HepG2 (cell line): ENCODE results near the gene FUT3. TPM values are rescaled to one million over a fixed set of nuclear protein-coding genes. Genes with fewer than 3 reads are reported as not detected.

Source experiments
- ASH2L ChIP-seq: fragments of 300-600, 200-600 bp; sonication (generic); IDR thresholded peaks from 2 replicates; pipeline ENCODE4 v1.7.0; 2017; ENCODE audit warnings: low read depth, mild to moderate bottlenecking, moderate library complexity, mixed read lengths, low read length; ENCODE audit not compliant: insufficient read length
- ATAD3A ChIP-seq: sonication (generic); formaldehyde crosslinking; IDR thresholded peaks from 2 replicates; pipeline ENCODE4 v1.4.0; 2020; ENCODE audit warnings: missing genetic modification reagents
- ATF3 ChIP-seq: sonication (generic); formaldehyde crosslinking; IDR thresholded peaks from 2 replicates; pipeline ENCODE4 v1.4.0; 2020; ENCODE audit warnings: missing genetic modification reagents
- ATF7 ChIP-seq, 2 experiments: fragments of 450-650 bp in 1 of 2; sonication (generic) in 1 of 2; formaldehyde crosslinking in 1 of 2; IDR thresholded peaks; 2 replicates each; pipeline versions ENCODE4 v1.4.0 to v1.6.1; 2016 to 2020; ENCODE audit warnings: antibody characterized with exemption in 1 of 2, mild to moderate bottlenecking in 1 of 2, missing genetic modification reagents in 1 of 2
- CENPX ChIP-seq: sonication (generic); formaldehyde crosslinking; IDR thresholded peaks from 2 replicates; pipeline ENCODE4 v1.9.0; 2021; ENCODE audit warnings: mild to moderate bottlenecking, missing genetic modification reagents, moderate library complexity
- DRAP1 ChIP-seq: IDR thresholded peaks from 2 replicates; pipeline ENCODE4 v1.6.1; 2016; ENCODE audit warnings: missing genetic modification reagents, missing compliant biosample characterization
- GABPA ChIP-seq, 2 experiments: IDR thresholded peaks; 2 replicates each; pipeline ENCODE4 v1.6.1; 2011 to 2016; ENCODE audit warnings: low read depth in 2 of 2, low read length in 1 of 2, missing biosample characterization in 1 of 2, missing genetic modification characterization in 1 of 2
- HNF4A ChIP-seq: sonication (generic); formaldehyde crosslinking; IDR thresholded peaks from 2 replicates; pipeline ENCODE4 v1.4.0; 2020; ENCODE audit warnings: missing genetic modification reagents
- IRF2 ChIP-seq: IDR thresholded peaks from 2 replicates; pipeline ENCODE4 v1.6.1; 2018; ENCODE audit warnings: missing genetic modification reagents, missing compliant biosample characterization
- MED1 ChIP-seq: sonication (generic); formaldehyde crosslinking; IDR thresholded peaks from 2 replicates; pipeline ENCODE4 v1.4.0; 2020; ENCODE audit warnings: missing genetic modification reagents
- MED13 ChIP-seq: sonication (generic); formaldehyde crosslinking; IDR thresholded peaks from 2 replicates; pipeline ENCODE4 v1.5.0; 2020; ENCODE audit warnings: missing genetic modification reagents
- MXD4 ChIP-seq: IDR thresholded peaks from 2 replicates; pipeline ENCODE4 v1.6.1; 2016; ENCODE audit warnings: mild to moderate bottlenecking, missing biosample characterization, missing genetic modification reagents
- NFYB ChIP-seq: sonication (generic); formaldehyde crosslinking; IDR thresholded peaks from 2 replicates; pipeline ENCODE4 v1.4.0; 2020; ENCODE audit warnings: missing genetic modification reagents
- PTBP1 ChIP-seq: fragments of 200-400 bp; formaldehyde crosslinking; IDR thresholded peaks from 2 replicates; pipeline ENCODE4 v1.6.1; 2018; ENCODE audit warnings: low read length, low read depth; ENCODE audit not compliant: poor library complexity, severe bottlenecking
- RFXANK ChIP-seq: IDR thresholded peaks from 2 replicates; pipeline ENCODE4 v1.6.1; 2016
- SP1 ChIP-seq, 2 experiments: fragments of 450-650 bp in 1 of 2; sonication (generic) in 1 of 2; formaldehyde crosslinking in 1 of 2; IDR thresholded peaks; 2 replicates each; pipeline versions ENCODE4 v1.4.0 to v1.6.1; 2016 to 2020; ENCODE audit warnings: missing genetic modification reagents in 1 of 2
- TBP ChIP-seq: sonication (generic); formaldehyde crosslinking; IDR thresholded peaks from 2 replicates; pipeline ENCODE4 v1.5.0; 2020; ENCODE audit warnings: missing genetic modification reagents
- TFDP1 ChIP-seq: IDR thresholded peaks from 2 replicates; pipeline ENCODE4 v1.6.1; 2016; ENCODE audit warnings: missing compliant biosample characterization, missing genetic modification reagents, borderline replicate concordance
- THAP8 ChIP-seq: sonication (generic); formaldehyde crosslinking; IDR thresholded peaks from 2 replicates; pipeline ENCODE4 v1.5.1; 2020; ENCODE audit warnings: missing genetic modification reagents, mild to moderate bottlenecking, borderline replicate concordance
- ZFP62 ChIP-seq: sonication (generic); formaldehyde crosslinking; IDR thresholded peaks from 2 replicates; pipeline ENCODE4 v1.4.0; 2020; ENCODE audit warnings: missing genetic modification reagents
- ZMYM3 ChIP-seq: sonication (generic); formaldehyde crosslinking; IDR thresholded peaks from 2 replicates; pipeline ENCODE4 v1.5.1; 2020; ENCODE audit warnings: mild to moderate bottlenecking, missing genetic modification reagents
- ZMYM4 ChIP-seq: sonication (generic); formaldehyde crosslinking; IDR thresholded peaks from 2 replicates; pipeline ENCODE4 v1.8.1; 2023; ENCODE audit warnings: mild to moderate bottlenecking, missing genetic modification reagents
- ZNF274 ChIP-seq: sonication (generic); formaldehyde crosslinking; IDR thresholded peaks from 2 replicates; pipeline ENCODE4 v1.5.1; 2020; ENCODE audit warnings: mild to moderate bottlenecking, missing genetic modification reagents
- ZNF331 ChIP-seq: sonication (generic); formaldehyde crosslinking; IDR thresholded peaks from 2 replicates; pipeline ENCODE4 v1.4.0; 2020; ENCODE audit warnings: missing genetic modification reagents
- ZNF44 ChIP-seq: sonication (generic); formaldehyde crosslinking; IDR thresholded peaks from 2 replicates; pipeline ENCODE4 v1.5.1; 2020; ENCODE audit warnings: mild to moderate bottlenecking, missing genetic modification reagents
- ZNF572 ChIP-seq: sonication (generic); formaldehyde crosslinking; IDR thresholded peaks from 2 replicates; pipeline ENCODE4 v1.5.1; 2020; ENCODE audit warnings: mild to moderate bottlenecking, missing genetic modification reagents
- ZNF749 ChIP-seq: sonication (generic); formaldehyde crosslinking; IDR thresholded peaks from 2 replicates; pipeline ENCODE4 v1.8.0; 2022; ENCODE audit warnings: mild to moderate bottlenecking, missing genetic modification reagents, moderate library complexity, borderline replicate concordance
- polyA plus RNA-seq, 8 experiments: library from polyadenylated mRNA; depleted of rRNA in 3 of 8; stranded (reverse) in 7 of 8; unstranded in 1 of 8; fragments of >200 nt; fragmentation: Illumina TruSeq in 4 of 8; extraction: Trizol in 4 of 8; gene quantifications; 2 replicates each; pipeline versions ENCODE4 v1.2.1 to v1.2.3, GENCODE V29; 2011 to 2016; ENCODE audit warnings: low read depth in 4 of 8, missing spikeins in 1 of 8, mixed read lengths in 1 of 8; ENCODE audit not compliant: insufficient read depth in 1 of 8
- total RNA-seq, 5 experiments: library from RNA; depleted of rRNA; stranded (reverse); fragments of >200 nt; fragmentation: Illumina TruSeq; extraction: Trizol; gene quantifications; 2 replicates each; pipeline ENCODE4 v1.2.3, GENCODE V29; 2016; ENCODE audit warnings: low read depth in 1 of 5

The FUT3 gene
- total and polyA plus RNA-seq, 2 of the 13 experiments (the other 11 are each of a cell fraction or from before 2014, with no cell fraction given): 0.53 to 1.1 TPM

GRCh38 chr19:5839065-5840017, 11.9 kb downstream of the FUT3 start, which contains the start of gene FUT6 (continued):
- TF ChIP-seq ATAD3A (CRISPR knock-in tag) (no peak), ZMYM4 (CRISPR knock-in tag) (peak; percentile 44; the same call in 1 of the 2 replicates), MED1 (peak; percentile 89), ZNF44 (CRISPR knock-in tag) (no peak), TFDP1 (CRISPR knock-in tag) (0 out of 2 replicates have a peak, but pooled peaks have one; percentile 15), RFXANK (CRISPR knock-in tag) (no peak), MED13 (CRISPR knock-in tag) (no peak), THAP8 (CRISPR knock-in tag) (no peak), ATF7 (IDR thresholded peaks at IDR 0.05) (no peak), ATF7 (CRISPR knock-in tag; IDR thresholded peaks at IDR 0.05) (no peak), ZNF274 (CRISPR knock-in tag) (no peak), SP1 (IDR thresholded peaks at IDR 0.05) (no peak), SP1 (CRISPR knock-in tag; IDR thresholded peaks at IDR 0.05) (no peak), DRAP1 (peak; percentile 72), TBP (no peak), CENPX (CRISPR knock-in tag) (no peak), HNF4A (peak; percentile 85), NFYB (CRISPR knock-in tag) (no peak), PTBP1 (no peak), ASH2L (no peak), IRF2 (CRISPR knock-in tag) (peak; percentile 70), ZNF331 (peak; percentile 13; the same call in 1 of the 2 replicates), ATF3 (CRISPR knock-in tag) (no peak), MXD4 (CRISPR knock-in tag) (no peak), ZMYM3 (peak; percentile 86), GABPA (IDR thresholded peaks at IDR 0.05; ENCODE audit: low read depth, low read length) (no peak), GABPA (CRISPR knock-in tag; IDR thresholded peaks at IDR 0.05; ENCODE audit: low read depth) (peak; percentile 63; the same call in 1 of the 2 replicates), ZFP62 (CRISPR knock-in tag) (no peak), ZNF749 (CRISPR knock-in tag) (no peak), ZNF572 (CRISPR knock-in tag) (no peak)
